Nephron (organoid): ENCODE data around the gene PLA2G3.
A peak's percentile ranks its signal among the peaks of the same experiment; 100 is the strongest.

ENCODE experiments used
- H3K27ac Mint-ChIP-seq, 3 experiments: 2 replicates each; pipeline ENCODE4 v1.8.0; 2020; ENCODE audit warnings: mixed read lengths in 3 of 3, mild to moderate bottlenecking in 2 of 3, moderate library complexity in 1 of 3
- H3K27me3 Mint-ChIP-seq: 2 replicates; pipeline ENCODE4 v1.8.0; 2021; ENCODE audit warnings: low read depth, mild to moderate bottlenecking, moderate library complexity, mixed read lengths
- H3K36me3 Mint-ChIP-seq: 2 replicates; pipeline ENCODE4 v1.8.0; 2020; ENCODE audit warnings: low read depth, mixed read lengths
- H3K4me1 Mint-ChIP-seq: 2 replicates; pipeline ENCODE4 v1.8.0; 2020; ENCODE audit warnings: mixed read lengths
- H3K4me3 Mint-ChIP-seq, 3 experiments: 2 replicates each; pipeline ENCODE4 v1.8.0; 2020; ENCODE audit warnings: mild to moderate bottlenecking in 3 of 3, mixed read lengths in 3 of 3, moderate library complexity in 2 of 3
- H3K9me3 Mint-ChIP-seq: 2 replicates; pipeline ENCODE4 v1.8.0; 2020; ENCODE audit warnings: mixed read lengths
- CTCF ChIP-seq, 3 experiments: fragments of 200-600 bp; sonication (generic); IDR thresholded peaks; one replicate each; pipeline ENCODE4 v1.5.0; 2021; ENCODE audit warnings: antibody characterized with exemption in 3 of 3; ENCODE audit not compliant: unreplicated experiment in 3 of 3

Gene PLA2G3

GRCh38 chr22:31093086-31093850 is 47.0 kb downstream of the PLA2G3 start:
- H3K4me3 Mint-ChIP-seq = no peak overlapping the region
- H3K4me1 Mint-ChIP-seq = peaks cover 31% of the 10 kb centered on the region
- no peak overlapping the region for H3K27ac Mint-ChIP-seq
- TF ChIP-seq CTCF (IDR thresholded peaks at IDR 0.05; ENCODE audit: unreplicated experiment in 3 of 3) = no peak
- H3K36me3 Mint-ChIP-seq = peaks cover 30% of the 10 kb centered on the region
- no peaks in the 10 kb centered on the region for H3K27me3 Mint-ChIP-seq
- no peaks in the 10 kb centered on the region for H3K9me3 Mint-ChIP-seq

GRCh38 chr22:31092161-31092560 is 48.1 kb downstream of the PLA2G3 start:
- Mint-ChIP-seq H3K36me3 (peaks cover 23% of the 10 kb centered on the region), H3K4me3 (no peak overlapping the region), H3K4me1 (peaks cover 30% of the 10 kb centered on the region), H3K9me3 (no peaks in the 10 kb centered on the region), H3K27me3 (no peaks in the 10 kb centered on the region), H3K27ac (no peak overlapping the region)
- no peak for TF ChIP-seq CTCF (IDR thresholded peaks at IDR 0.05; ENCODE audit: unreplicated experiment in 3 of 3)

- peaks cover 27% of the 10 kb centered on the region for H3K4me1 Mint-ChIP-seq
- no peak for TF ChIP-seq CTCF (IDR thresholded peaks at IDR 0.05; ENCODE audit: unreplicated experiment in 3 of 3)
- no peaks in the 10 kb centered on the region for H3K9me3 Mint-ChIP-seq
- no peak overlapping the region for H3K4me3 Mint-ChIP-seq
- no peaks in the 10 kb centered on the region for H3K27me3 Mint-ChIP-seq
- no peak overlapping the region for H3K27ac Mint-ChIP-seq
- peaks cover 17% of the 10 kb centered on the region for H3K36me3 Mint-ChIP-seq
Observed at GRCh38 chr22:31091106-31091975, 49.0 kb downstream of the PLA2G3 start.

GRCh38 chr22:31090217-31091085 is 49.9 kb downstream of the PLA2G3 start:
- Mint-ChIP-seq H3K9me3 (no peaks in the 10 kb centered on the region), H3K4me1 (peaks cover 20% of the 10 kb centered on the region), H3K27ac (no peak overlapping the region), H3K36me3 (peaks cover 8% of the 10 kb centered on the region), H3K27me3 (no peaks in the 10 kb centered on the region), H3K4me3 (no peak overlapping the region)
- TF ChIP-seq CTCF (IDR thresholded peaks at IDR 0.05; ENCODE audit: unreplicated experiment in 3 of 3) = no peak

GRCh38 chr22:31089160-31090100 is 50.9 kb downstream of the PLA2G3 start:
- Mint-ChIP-seq H3K9me3 (no peaks in the 10 kb centered on the region), H3K4me1 (peaks cover 12% of the 10 kb centered on the region), H3K27ac (peak overlapping the region in 1 of 3 experiments; percentile 73), H3K36me3 (no peaks in the 10 kb centered on the region), H3K27me3 (no peaks in the 10 kb centered on the region), H3K4me3 (peak overlapping the region in 2 of 3 experiments; percentile 27 to 48)
- peak; percentile 68 to 75 (median 73) for TF ChIP-seq CTCF (IDR thresholded peaks at IDR 0.05; ENCODE audit: unreplicated experiment in 3 of 3)
